HG03095 (cell line): Measurements from ENCODE around the gene CRYBA1.

Source experiments
- ATAC-seq: cut with Tn5 transposase; IDR thresholded peaks from one replicate; pipeline ENCODE4 v1.9.1; 2021; ENCODE audit warnings: moderate library complexity; ENCODE audit not compliant: unreplicated experiment

CRYBA1 gene

GRCh38 chr17:29278692-29279091 lies 32.0 kb downstream of the CRYBA1 start:
- ATAC-seq = no peak

GRCh38 chr17:29279397-29280070 lies 32.9 kb downstream of the CRYBA1 start:
- ATAC-seq = no peak

- ATAC-seq = no peak
Measured at GRCh38 chr17:29283496-29283895, 36.8 kb downstream of the CRYBA1 start.

- no peak for ATAC-seq
Measured at GRCh38 chr17:29283961-29284360, 37.3 kb downstream of the CRYBA1 start.

GRCh38 chr17:29289852-29290251 lies 43.2 kb downstream of the CRYBA1 start:
- ATAC-seq = no peak

GRCh38 chr17:29291163-29291752 lies 44.6 kb downstream of the CRYBA1 start:
- no peak for ATAC-seq

GRCh38 chr17:29292071-29292991 lies 45.7 kb downstream of the CRYBA1 start:
- ATAC-seq = no peak

GRCh38 chr17:29292992-29293889 lies 46.6 kb downstream of the CRYBA1 start:
- peak; percentile 15 for ATAC-seq

GRCh38 chr17:29293890-29294579 lies 47.4 kb downstream of the CRYBA1 start, which contains the start of gene NUFIP2:
TSS of gene NUFIP2 (minus strand) at chr17:29294148. CDS start at chr17:29294059, 89 bp downstream.
- ATAC-seq = peak; percentile 76

GRCh38 chr17:29294580-29294900 lies 47.9 kb downstream of the CRYBA1 start:
- no peak for ATAC-seq

- no peak for ATAC-seq
Measured at GRCh38 chr17:29295420-29295819, 48.8 kb downstream of the CRYBA1 start.

- ATAC-seq = no peak
Measured at GRCh38 chr17:29299031-29299430, 52.4 kb downstream of the CRYBA1 start.

- no peak for ATAC-seq
Measured at GRCh38 chr17:29303386-29303785, 56.7 kb downstream of the CRYBA1 start.
